HepG2 (cell line): ENCODE data around the gene COASY. TPM values are rescaled to one million over a fixed set of nuclear protein-coding genes. Genes with fewer than 3 reads are reported as not detected.

ENCODE experiments used
- AHR ChIP-seq: IDR thresholded peaks from 2 replicates; pipeline ENCODE4 v1.6.1; 2018; ENCODE audit warnings: missing genetic modification reagents, missing compliant biosample characterization
- BRD4 ChIP-seq: sonication (generic); formaldehyde crosslinking; IDR thresholded peaks from 2 replicates; pipeline ENCODE4 v1.4.0; 2020; ENCODE audit warnings: missing genetic modification reagents
- CHCHD3 ChIP-seq: sonication (generic); formaldehyde crosslinking; IDR thresholded peaks from 2 replicates; pipeline ENCODE4 v1.8.0; 2022; ENCODE audit warnings: mild to moderate bottlenecking, missing genetic modification reagents, moderate library complexity
- CHD4 ChIP-seq: fragments of 200-600 bp; sonication (generic); IDR thresholded peaks from 2 replicates; pipeline ENCODE4 v1.7.0; 2017; ENCODE audit warnings: mild to moderate bottlenecking, low read length, borderline replicate concordance
- HMGA1 ChIP-seq: sonication (generic); formaldehyde crosslinking; conservative IDR thresholded peaks from 2 replicates; pipeline ENCODE4 v1.4.0; 2020; ENCODE audit warnings: missing genetic modification reagents
- MEIS1 ChIP-seq: sonication (generic); formaldehyde crosslinking; IDR thresholded peaks from 2 replicates; pipeline ENCODE4 v1.9.0; 2021; ENCODE audit warnings: mild to moderate bottlenecking, missing genetic modification reagents, moderate library complexity, borderline replicate concordance
- MLX ChIP-seq: IDR thresholded peaks from 2 replicates; pipeline ENCODE4 v1.6.1; 2016
- NCOA2 ChIP-seq: sonication (generic); formaldehyde crosslinking; IDR thresholded peaks from 2 replicates; pipeline ENCODE4 v1.8.0; 2022; ENCODE audit warnings: inconsistent platforms
- PCBP1 ChIP-seq: fragments of 200-400 bp; formaldehyde crosslinking; IDR thresholded peaks from 2 replicates; pipeline ENCODE4 v1.6.1; 2017; ENCODE audit warnings: mild to moderate bottlenecking, low read depth, low read length, borderline replicate concordance
- POGZ ChIP-seq: sonication (generic); formaldehyde crosslinking; IDR thresholded peaks from 2 replicates; pipeline ENCODE4 v1.4.0; 2020; ENCODE audit warnings: mild to moderate bottlenecking, missing genetic modification reagents
- PRDM10 ChIP-seq: sonication (generic); formaldehyde crosslinking; IDR thresholded peaks from 2 replicates; pipeline ENCODE4 v1.4.0; 2020; ENCODE audit warnings: low read depth, missing genetic modification reagents
- RARG ChIP-seq: sonication (generic); formaldehyde crosslinking; IDR thresholded peaks from 2 replicates; pipeline ENCODE4 v1.4.0; 2020; ENCODE audit warnings: low read depth, mild to moderate bottlenecking, missing genetic modification reagents
- TAF1 ChIP-seq: sonication (generic); formaldehyde crosslinking; IDR thresholded peaks from 2 replicates; pipeline ENCODE4 v1.4.0; 2020; ENCODE audit warnings: missing genetic modification reagents
- ZBTB21 ChIP-seq: sonication (generic); formaldehyde crosslinking; IDR thresholded peaks from 2 replicates; pipeline ENCODE4 v1.4.0; 2020; ENCODE audit warnings: missing genetic modification reagents
- ZFP1 ChIP-seq: IDR thresholded peaks from 2 replicates; pipeline ENCODE4 v1.6.1; 2016
- ZKSCAN1 ChIP-seq: fragments of 150-350 bp; IDR thresholded peaks from 2 replicates; pipeline ENCODE4 v1.6.1; 2014; ENCODE audit warnings: low read length
- ZNF543 ChIP-seq: sonication (generic); formaldehyde crosslinking; IDR thresholded peaks from 2 replicates; pipeline ENCODE4 v1.4.0; 2020; ENCODE audit warnings: mild to moderate bottlenecking, missing genetic modification reagents
- ZNF567 ChIP-seq: sonication (generic); formaldehyde crosslinking; IDR thresholded peaks from 2 replicates; pipeline ENCODE4 v1.8.1; 2023; ENCODE audit warnings: mild to moderate bottlenecking, missing genetic modification reagents, borderline replicate concordance
- ZNF709 ChIP-seq: sonication (generic); formaldehyde crosslinking; IDR thresholded peaks from 2 replicates; pipeline ENCODE4 v1.5.0; 2020; ENCODE audit warnings: mild to moderate bottlenecking, missing genetic modification reagents
- ZNF761 ChIP-seq: sonication (generic); formaldehyde crosslinking; conservative IDR thresholded peaks from 2 replicates; pipeline ENCODE4 v1.4.0; 2020; ENCODE audit warnings: mild to moderate bottlenecking, missing genetic modification reagents
- ZSCAN31 ChIP-seq: sonication (generic); formaldehyde crosslinking; IDR thresholded peaks from 2 replicates; pipeline ENCODE4 v1.5.0; 2020; ENCODE audit warnings: low read depth, mild to moderate bottlenecking, missing genetic modification reagents
- polyA plus RNA-seq, 8 experiments: library from polyadenylated mRNA; depleted of rRNA in 3 of 8; stranded (reverse) in 7 of 8; unstranded in 1 of 8; fragments of >200 nt; fragmentation: Illumina TruSeq in 4 of 8; extraction: Trizol in 4 of 8; gene quantifications; 2 replicates each; pipeline versions ENCODE4 v1.2.1 to v1.2.3, GENCODE V29; 2011 to 2016; ENCODE audit warnings: low read depth in 4 of 8, missing spikeins in 1 of 8, mixed read lengths in 1 of 8; ENCODE audit not compliant: insufficient read depth in 1 of 8
- total RNA-seq, 5 experiments: library from RNA; depleted of rRNA; stranded (reverse); fragments of >200 nt; fragmentation: Illumina TruSeq; extraction: Trizol; gene quantifications; 2 replicates each; pipeline ENCODE4 v1.2.3, GENCODE V29; 2016; ENCODE audit warnings: low read depth in 1 of 5
- TF ChIP-seq, protein P1 (sequence below): sonication (generic); formaldehyde crosslinking; IDR thresholded peaks from 2 replicates; pipeline ENCODE4 v1.5.0; 2020; ENCODE audit warnings: missing genetic modification reagents
- TF ChIP-seq, protein P2 (sequence below): sonication (generic); formaldehyde crosslinking; IDR thresholded peaks from 2 replicates; pipeline ENCODE4 v1.5.0; 2020; ENCODE audit warnings: mild to moderate bottlenecking, missing genetic modification reagents

Gene COASY
- total and polyA plus RNA-seq, 2 of the 13 experiments (the other 11 are each of a cell fraction or from before 2014, with no cell fraction given), result 90.7 to 125 TPM

DNA sequence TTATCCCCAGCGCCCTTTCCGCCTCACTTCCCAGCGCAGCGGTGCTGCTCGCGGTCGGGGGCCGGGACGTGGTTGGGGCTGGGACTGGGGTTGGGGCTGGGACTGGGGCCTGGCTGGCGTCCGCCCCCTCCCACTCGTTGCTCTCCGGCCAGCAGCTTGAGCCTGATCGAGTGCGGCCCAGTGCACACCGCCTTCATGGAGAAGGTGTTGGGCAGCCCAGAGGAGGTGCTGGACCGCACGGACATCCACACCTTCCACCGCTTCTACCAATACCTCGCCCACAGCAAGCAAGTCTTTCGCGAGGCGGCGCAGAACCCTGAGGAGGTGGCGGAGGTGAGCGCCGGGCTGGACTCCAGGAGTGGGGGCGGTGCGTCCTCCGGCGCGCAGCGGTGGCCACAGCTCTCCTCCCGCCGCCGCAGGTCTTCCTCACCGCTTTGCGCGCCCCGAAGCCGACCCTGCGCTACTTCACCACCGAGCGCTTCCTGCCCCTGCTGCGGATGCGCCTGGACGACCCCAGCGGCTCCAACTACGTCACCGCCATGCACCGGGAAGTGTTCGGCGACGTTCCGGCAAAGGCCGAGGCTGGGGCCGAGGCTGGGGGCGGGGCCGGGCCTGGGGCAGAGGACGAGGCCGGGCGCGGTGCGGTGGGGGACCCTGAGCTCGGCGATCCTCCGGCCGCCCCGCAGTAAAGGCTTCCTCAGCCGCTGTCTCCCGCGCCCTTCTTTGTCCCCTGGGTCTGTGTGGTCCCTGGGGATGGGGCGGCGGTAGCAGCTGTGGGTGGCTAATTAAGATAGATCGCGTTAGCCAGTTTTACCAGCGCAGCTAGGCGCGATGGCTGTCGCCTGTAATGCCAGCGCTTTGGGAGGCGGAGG lies 7.5 kb upstream of the COASY start (continued):
- TF ChIP-seq ZNF761 (CRISPR knock-in tag) (peak; percentile 77; the same call in 1 of the 2 replicates), ZNF543 (CRISPR knock-in tag) (no peak), PCBP1 (0 out of 2 replicates have a peak, but pooled peaks have one; percentile 67), CHD4 (peak; percentile 38; the same call in 1 of the 2 replicates), ZFP1 (CRISPR knock-in tag) (peak; percentile 83), MEIS1 (peak; percentile 80; the same call in 1 of the 2 replicates), TAF1 (peak; percentile 97), ZSCAN31 (CRISPR knock-in tag) (peak; percentile 90), RARG (CRISPR knock-in tag) (no peak), ZNF709 (peak; percentile 89), AHR (CRISPR knock-in tag) (peak; percentile 87; the same call in 1 of the 2 replicates), ZBTB21 (CRISPR knock-in tag) (peak; percentile 88), BRD4 (CRISPR knock-in tag) (peak; percentile 91), ZNF567 (CRISPR knock-in tag) (no peak; the same call in 1 of the 2 replicates), CHCHD3 (CRISPR knock-in tag) (no peak), NCOA2 (peak; percentile 58; the same call in 1 of the 2 replicates), MLX (CRISPR knock-in tag) (peak; percentile 49), PRDM10 (CRISPR knock-in tag) (0 out of 2 replicates have a peak, but pooled peaks have one; percentile 40), HMGA1 (CRISPR knock-in tag) (no peak), ZKSCAN1 (no peak), POGZ (CRISPR knock-in tag) (peak; percentile 91)
- TF ChIP-seq, protein P1, sequence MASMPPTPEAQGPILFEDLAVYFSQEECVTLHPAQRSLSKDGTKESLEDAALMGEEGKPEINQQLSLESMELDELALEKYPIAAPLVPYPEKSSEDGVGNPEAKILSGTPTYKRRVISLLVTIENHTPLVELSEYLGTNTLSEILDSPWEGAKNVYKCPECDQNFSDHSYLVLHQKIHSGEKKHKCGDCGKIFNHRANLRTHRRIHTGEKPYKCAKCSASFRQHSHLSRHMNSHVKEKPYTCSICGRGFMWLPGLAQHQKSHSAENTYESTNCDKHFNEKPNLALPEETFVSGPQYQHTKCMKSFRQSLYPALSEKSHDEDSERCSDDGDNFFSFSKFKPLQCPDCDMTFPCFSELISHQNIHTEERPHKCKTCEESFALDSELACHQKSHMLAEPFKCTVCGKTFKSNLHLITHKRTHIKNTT (CRISPR knock-in tag), result 0 out of 2 replicates have a peak, but pooled peaks have one; percentile 66
- TF ChIP-seq, protein P2, sequence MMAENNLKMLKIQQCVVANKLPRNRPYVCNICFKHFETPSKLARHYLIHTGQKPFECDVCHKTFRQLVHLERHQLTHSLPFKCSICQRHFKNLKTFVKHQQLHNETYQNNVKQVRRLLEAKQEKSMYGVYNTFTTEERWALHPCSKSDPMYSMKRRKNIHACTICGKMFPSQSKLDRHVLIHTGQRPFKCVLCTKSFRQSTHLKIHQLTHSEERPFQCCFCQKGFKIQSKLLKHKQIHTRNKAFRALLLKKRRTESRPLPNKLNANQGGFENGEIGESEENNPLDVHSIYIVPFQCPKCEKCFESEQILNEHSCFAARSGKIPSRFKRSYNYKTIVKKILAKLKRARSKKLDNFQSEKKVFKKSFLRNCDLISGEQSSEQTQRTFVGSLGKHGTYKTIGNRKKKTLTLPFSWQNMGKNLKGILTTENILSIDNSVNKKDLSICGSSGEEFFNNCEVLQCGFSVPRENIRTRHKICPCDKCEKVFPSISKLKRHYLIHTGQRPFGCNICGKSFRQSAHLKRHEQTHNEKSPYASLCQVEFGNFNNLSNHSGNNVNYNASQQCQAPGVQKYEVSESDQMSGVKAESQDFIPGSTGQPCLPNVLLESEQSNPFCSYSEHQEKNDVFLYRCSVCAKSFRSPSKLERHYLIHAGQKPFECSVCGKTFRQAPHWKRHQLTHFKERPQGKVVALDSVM (CRISPR knock-in tag), result peak; percentile 92
